PC-9 (cell line): ENCODE data around the gene VAC14. TPM values are rescaled to one million over a fixed set of nuclear protein-coding genes. Genes with fewer than 3 reads are reported as not detected.

Experiments
- BruUV-seq: library from RNA; stranded (reverse); fragments of 400-500 nt; replicated peaks from 2 replicates; lab custom pipeline; 2021; lab: Mats Ljungman, UMichigan
- CTCF ChIA-PET: fragments of 300-600 bp; sonication (Branson Sonifier 250); formaldehyde crosslinking; loops from one replicate; lab custom pipeline; 2022; ENCODE audit warnings: antibody characterized with exemption; lab: Charles Lee
- POLR2A ChIA-PET: fragments of 300-600 bp; sonication (Branson Sonifier 250); formaldehyde crosslinking; loops from one replicate; lab custom pipeline; 2022; ENCODE audit warnings: antibody characterized with exemption; ENCODE audit not compliant: unreplicated experiment; lab: Charles Lee
- DNase-seq, 2 experiments: peaks; one replicate each; pipeline versions ENCODE4 v3.0.0 to v3.0.0-alpha.2; 2015 to 2022; ENCODE audit warnings: mixed read lengths in 1 of 2
- H2AFZ ChIP-seq: fragments of 200-600 bp; sonication (generic); 2 replicates; pipeline ENCODE4 v1.8.1; 2017; ENCODE audit warnings: antibody characterized with exemption
- H3F3A ChIP-seq: fragments of 200-600 bp; sonication (generic); 2 replicates; pipeline ENCODE4 v1.8.1; 2017; ENCODE audit warnings: antibody characterized with exemption, mild to moderate bottlenecking, low read depth; ENCODE audit not compliant: insufficient read depth
- H3K27ac ChIP-seq: fragments of 200-600 bp; sonication (generic); 2 replicates; pipeline ENCODE4 v1.6.1; 2016; ENCODE audit warnings: mixed run types
- H3K27me3 ChIP-seq: fragments of 200-600 bp; sonication (generic); 2 replicates; pipeline ENCODE4 v1.6.1; 2016; ENCODE audit warnings: low read depth, mixed run types; ENCODE audit not compliant: insufficient read depth
- H3K36me3 ChIP-seq: fragments of 200-600 bp; sonication (generic); 2 replicates; pipeline ENCODE4 v1.6.1; 2016; ENCODE audit warnings: low read depth, mixed run types
- H3K4me1 ChIP-seq: fragments of 200-600 bp; sonication (generic); replicated peaks from 2 replicates; pipeline ENCODE4 v1.6.1; 2016; ENCODE audit warnings: mixed run types; ENCODE audit not compliant: insufficient read depth
- H3K4me2 ChIP-seq: fragments of 200-600 bp; sonication (generic); 2 replicates; pipeline ENCODE4 v1.6.1; 2017; ENCODE audit warnings: mixed run types
- H3K4me3 ChIP-seq: fragments of 200-600 bp; sonication (generic); 2 replicates; pipeline ENCODE4 v1.6.1; 2016; ENCODE audit warnings: mixed run types
- H3K79me2 ChIP-seq: fragments of 200-600 bp; sonication (generic); 2 replicates; pipeline ENCODE4 v1.6.1; 2017; ENCODE audit warnings: low read depth, mixed run types
- H3K9me2 ChIP-seq: fragments of 200-600 bp; sonication (generic); 2 replicates; pipeline ENCODE4 v1.8.1; 2017; ENCODE audit warnings: mild to moderate bottlenecking; ENCODE audit not compliant: insufficient read depth
- H3K9me3 ChIP-seq: fragments of 200-600 bp; sonication (generic); 2 replicates; pipeline ENCODE4 v1.8.1; 2016; ENCODE audit warnings: low read depth; ENCODE audit not compliant: insufficient read depth
- H4K20me1 ChIP-seq: fragments of 200-600 bp; sonication (generic); 2 replicates; pipeline ENCODE4 v1.8.1; 2017; ENCODE audit not compliant: insufficient read depth
- CTCF ChIP-seq: fragments of 200-600 bp; sonication (generic); conservative IDR thresholded peaks from 2 replicates; pipeline ENCODE4 v1.6.1; 2017; ENCODE audit warnings: mixed run types, antibody characterized with exemption, mild to moderate bottlenecking, moderate library complexity
- EZH2 ChIP-seq: fragments of 200-600 bp; sonication (generic); IDR thresholded peaks from 2 replicates; pipeline ENCODE4 v1.8.0; 2017; ENCODE audit warnings: antibody characterized with exemption, low read depth
- intact Hi-C: fragments of 100-400 bp; cut with micrococcal nuclease; formaldehyde crosslinking; loops from one replicate; pipeline ENCODE4 v1.10.0; 2022; ENCODE audit not compliant: unreplicated experiment
- total RNA-seq: library from RNA; stranded (reverse); gene quantifications from 2 replicates; pipeline ENCODE4 v1.2.3, GENCODE V29; 2021

VAC14 gene
- total RNA-seq, 1 experiment from 2014 or later, result 46.8 TPM

GRCh38 chr16:70746040-70746707 is 54.8 kb downstream of the VAC14 start:
- H3K4me1 ChIP-seq, result peaks cover 53% of the 10 kb centered on the region
- peak overlapping the region; percentile 72 for H3K4me2 ChIP-seq
- H3K27ac ChIP-seq, result peak overlapping the region; percentile 98
- H3K36me3 ChIP-seq, result peaks cover 10% of the 10 kb centered on the region
- H3K4me3 ChIP-seq, result peak overlapping the region; percentile 26; the same call in 1 of the 2 replicates
- H3F3A ChIP-seq, result peaks cover 38% of the 10 kb centered on the region
- H2AFZ ChIP-seq, result peak overlapping the region; percentile 71; the same call in 1 of the 2 replicates
- POLR2A ChIA-PET, result no interaction called here
- no peaks in the 10 kb centered on the region for H3K9me2 ChIP-seq
- H3K27me3 ChIP-seq, result no peaks in the 10 kb centered on the region
- CTCF ChIA-PET, result interaction anchor here (1.0 kb wide), 1 partner anchor 25 kb away, joined by 7 read pairs; no protein-coding TSS in a partner anchor
- no peaks in the 10 kb centered on the region for H3K79me2 ChIP-seq
- no peak for TF ChIP-seq CTCF
- no peak for TF ChIP-seq EZH2
- intact Hi-C loops, result loop anchor here (2.0 kb wide), 1 partner anchor 31 kb away; no protein-coding TSS in a partner anchor
- BruUV-seq, result TSS peak; percentile 33
- DNase-seq, result peak in 1 of 2 experiments; percentile 48
- no peaks in the 10 kb centered on the region for H3K9me3 ChIP-seq
- no peaks in the 10 kb centered on the region for H4K20me1 ChIP-seq

DNA sequence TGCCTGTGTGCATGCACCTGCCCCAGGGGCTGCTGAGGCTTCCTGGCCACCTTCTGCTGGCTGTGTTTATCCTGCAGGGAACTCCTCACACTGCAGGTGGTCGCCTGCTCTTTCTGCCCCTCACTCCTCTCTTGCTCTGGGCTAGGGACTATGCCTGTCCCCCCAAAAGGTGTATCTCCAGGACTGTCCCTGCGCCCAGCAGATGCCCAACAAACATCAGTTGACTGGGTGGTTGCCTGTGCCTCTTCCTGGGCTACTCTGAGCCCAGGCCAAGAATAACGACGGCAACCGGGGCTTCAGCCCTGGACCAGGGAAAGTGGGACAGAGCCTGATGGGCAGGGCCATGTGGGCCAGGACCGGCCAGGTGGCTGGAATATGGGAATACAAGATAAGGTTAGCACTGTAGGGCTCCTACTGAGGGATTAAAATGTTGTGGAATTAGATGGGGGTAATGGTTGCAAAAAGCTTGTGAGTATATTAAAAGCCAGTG is 55.4 kb downstream of the VAC14 start:
- no peak for DNase-seq
- CTCF ChIA-PET, result no interaction called here
- Histone ChIP-seq H3K27me3 (no peaks in the 10 kb centered on the region), H3F3A (peaks cover 38% of the 10 kb centered on the region), H3K9me3 (no peaks in the 10 kb centered on the region), H3K27ac (peak overlapping the region; percentile 98), H3K36me3 (peaks cover 10% of the 10 kb centered on the region), H3K4me3 (no peak overlapping the region), H3K79me2 (no peaks in the 10 kb centered on the region), H2AFZ (no peak overlapping the region), H3K9me2 (no peaks in the 10 kb centered on the region), H3K4me2 (peak overlapping the region; percentile 72), H3K4me1 (peaks cover 53% of the 10 kb centered on the region), H4K20me1 (no peaks in the 10 kb centered on the region)
- no TSS peak for BruUV-seq
- POLR2A ChIA-PET, result no interaction called here
- TF ChIP-seq EZH2 (no peak), CTCF (no peak)
- intact Hi-C loops, result loop anchor here (2.0 kb wide), 1 partner anchor 31 kb away; no protein-coding TSS in a partner anchor

- Histone ChIP-seq H3K4me1 (peaks cover 43% of the 10 kb centered on the region), H3K27ac (no peak overlapping the region), H3K36me3 (peaks cover 10% of the 10 kb centered on the region), H2AFZ (no peak overlapping the region), H3F3A (peaks cover 32% of the 10 kb centered on the region), H4K20me1 (no peaks in the 10 kb centered on the region), H3K27me3 (no peaks in the 10 kb centered on the region), H3K4me3 (no peak overlapping the region), H3K4me2 (no peak overlapping the region), H3K9me2 (no peaks in the 10 kb centered on the region), H3K9me3 (no peaks in the 10 kb centered on the region), H3K79me2 (no peaks in the 10 kb centered on the region)
- ChIA-PET POLR2A (no interaction called here), CTCF (no interaction called here)
- intact Hi-C loops, result no loop called here
- DNase-seq, result no peak
- TF ChIP-seq CTCF (no peak), EZH2 (no peak)
- BruUV-seq, result no TSS peak
These were observed 56.6 kb downstream of the VAC14 start for GRCh38 chr16:70744366-70744765.
